ENCODE measurements around the gene TECTA.
"Not testable (repeated sequence)": the region's sequence is repeated elsewhere in the genome, so short reads cannot be mapped to it uniquely, and the experiment has no call there.

Gene TECTA

DNA sequence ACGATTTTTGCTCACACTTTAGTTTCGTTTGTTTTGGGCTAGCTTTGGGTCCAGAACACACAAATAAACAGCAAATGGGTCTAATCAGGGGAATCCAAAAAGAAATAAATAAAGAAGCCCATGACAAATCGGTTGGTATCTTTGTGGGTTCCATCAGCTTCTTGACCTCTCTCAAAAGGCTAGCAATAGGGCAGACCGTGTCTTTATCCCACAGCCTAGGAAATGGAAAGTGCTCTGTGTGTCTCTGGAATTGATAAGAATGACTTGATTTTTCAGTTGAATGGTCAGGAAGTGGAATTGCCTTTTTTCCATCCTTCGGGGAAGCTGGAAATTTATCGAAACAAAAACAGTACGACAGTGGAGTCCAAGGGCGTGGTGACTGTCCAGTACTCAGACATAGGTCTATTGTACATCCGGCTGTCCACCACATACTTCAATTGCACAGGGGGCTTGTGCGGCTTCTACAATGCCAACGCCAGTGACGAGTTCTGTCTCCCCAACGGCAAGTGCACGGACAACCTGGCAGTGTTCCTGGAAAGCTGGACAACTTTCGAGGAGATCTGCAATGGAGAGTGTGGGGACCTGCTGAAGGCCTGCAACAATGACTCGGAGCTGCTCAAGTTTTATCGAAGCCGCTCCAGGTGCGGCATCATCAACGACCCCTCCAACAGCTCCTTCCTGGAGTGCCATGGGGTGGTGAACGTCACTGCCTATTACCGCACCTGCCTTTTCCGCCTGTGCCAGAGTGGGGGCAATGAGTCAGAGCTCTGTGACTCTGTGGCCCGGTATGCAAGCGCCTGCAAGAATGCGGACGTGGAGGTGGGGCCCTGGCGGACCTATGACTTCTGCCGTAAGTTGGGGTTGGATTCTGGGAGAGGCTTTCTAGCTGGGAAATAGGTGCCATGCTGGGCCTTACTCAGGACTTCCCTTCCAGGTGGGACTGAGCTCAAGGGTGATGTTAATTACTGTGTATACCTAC, 28.6 kb downstream of the TECTA start:
- no peak for DNase-seq

DNA sequence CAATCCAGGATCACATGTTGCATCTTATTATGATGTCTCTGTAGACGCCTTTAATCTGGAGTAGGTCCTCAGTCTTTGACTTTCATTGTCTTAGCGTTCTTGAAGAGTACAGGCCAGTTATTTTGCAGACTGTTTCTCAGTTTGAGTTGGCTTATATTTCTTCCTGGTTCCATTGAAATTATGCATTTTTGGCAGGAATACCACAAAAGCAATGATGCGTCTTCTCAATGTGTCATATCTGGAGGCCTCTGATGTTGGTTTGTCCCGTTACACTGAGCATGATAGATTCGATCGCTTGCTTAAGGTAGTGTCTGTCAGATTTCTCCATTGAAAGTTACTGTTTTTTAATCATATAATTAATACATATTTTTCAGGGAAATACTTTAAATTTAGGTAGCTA, 30.6 kb downstream of the TECTA start:
- no peak for DNase-seq

DNA sequence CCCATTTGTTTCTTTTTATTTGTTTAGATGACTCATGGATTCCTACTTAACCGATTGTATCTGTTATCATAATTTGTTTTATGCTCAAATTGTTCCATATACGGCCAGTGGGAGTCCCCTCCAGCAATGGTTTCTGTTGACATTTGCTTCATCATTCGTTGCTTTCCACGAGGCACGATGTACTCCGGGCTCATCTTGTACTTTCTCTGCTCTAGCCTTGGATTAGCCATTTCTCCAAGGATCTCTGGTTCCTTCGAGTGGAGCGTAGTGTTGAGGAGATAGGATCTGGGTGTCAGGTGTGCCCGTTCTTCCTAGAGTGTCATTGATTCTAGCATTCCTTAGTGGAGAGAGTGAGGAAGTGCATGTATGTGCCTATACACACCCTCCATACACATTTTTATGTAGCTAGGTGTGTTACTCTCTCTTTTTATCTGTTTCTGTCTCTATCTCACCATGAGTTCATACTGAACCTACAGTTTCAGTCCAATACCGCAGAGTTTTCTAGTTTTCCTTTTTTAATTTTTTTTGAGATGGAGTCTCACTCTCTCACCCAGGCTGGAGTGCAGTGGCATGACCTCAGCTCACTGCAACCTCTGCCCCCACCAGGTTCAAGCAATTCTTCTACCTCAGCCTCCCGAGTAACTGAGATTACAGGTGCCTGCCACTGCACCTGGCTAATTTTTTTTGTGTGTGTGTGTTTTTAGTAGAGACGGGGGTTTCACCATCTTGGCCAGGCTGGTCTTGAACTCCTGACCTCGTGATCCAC, 31.4 kb downstream of the TECTA start:
- no peak for DNase-seq

DNA sequence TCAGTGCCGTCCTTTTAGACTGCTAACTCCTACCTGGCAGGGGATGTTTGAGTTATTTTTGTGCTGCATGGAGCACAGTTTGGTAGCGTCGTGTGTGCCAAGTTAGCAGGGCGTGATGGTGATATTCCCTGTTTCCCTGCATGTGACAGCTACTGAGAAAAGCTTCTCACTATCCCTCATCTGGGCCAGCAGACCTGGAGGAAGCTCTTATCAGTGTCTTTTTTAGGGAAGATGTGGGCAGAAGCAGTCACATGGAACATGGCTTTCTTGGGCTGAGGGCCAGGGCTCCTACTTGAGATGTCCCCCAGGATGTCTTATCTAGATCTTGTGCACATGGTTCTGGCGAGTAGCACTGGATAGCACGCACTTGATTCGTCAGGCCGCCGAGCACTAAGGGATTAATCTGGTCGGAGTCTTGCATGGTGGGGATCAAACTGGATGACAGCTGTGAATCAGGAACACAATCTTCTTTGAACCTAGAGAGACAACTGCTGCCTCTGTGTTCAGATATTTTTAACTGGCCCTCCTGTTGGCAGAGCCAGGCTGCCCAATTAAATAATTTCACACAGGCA, 33.8 kb downstream of the TECTA start:
- no peak for DNase-seq

DNA sequence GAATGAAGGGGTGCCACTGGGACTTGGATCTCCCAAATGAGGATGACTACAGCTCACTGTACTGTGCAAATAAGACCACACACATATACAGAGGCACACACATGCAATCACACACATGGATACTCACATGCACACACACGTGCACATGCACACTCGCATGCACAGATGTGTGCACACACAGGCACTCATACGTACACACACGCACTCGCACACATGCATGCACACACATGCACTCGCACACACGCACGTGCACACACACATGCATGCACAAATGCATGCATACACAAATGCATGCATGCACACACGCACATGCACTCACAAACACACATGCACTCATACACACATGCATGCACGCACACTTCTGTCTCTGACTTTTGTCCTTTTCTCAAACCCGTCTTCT, 36.0 kb downstream of the TECTA start:
- no peak for DNase-seq

DNA sequence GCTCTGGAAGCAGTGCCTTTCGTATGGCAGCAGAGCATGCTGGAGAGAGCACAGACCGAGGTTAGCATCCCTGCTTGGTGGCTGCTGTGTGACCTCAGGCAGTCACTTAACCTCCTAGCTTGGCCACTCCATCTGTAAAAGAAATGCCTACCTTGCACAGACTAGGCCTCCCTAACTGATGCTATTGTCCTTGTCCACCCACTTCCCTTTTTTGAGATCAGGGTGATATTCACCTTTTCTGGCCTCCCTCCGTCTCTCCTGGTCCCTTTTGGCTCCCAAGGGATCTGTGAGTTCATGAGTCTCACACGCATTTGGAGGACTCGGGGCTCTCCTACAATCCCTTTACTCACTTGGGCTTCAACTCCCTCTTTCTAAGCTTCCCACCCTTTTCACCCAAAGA, 37.2 kb downstream of the TECTA start:
- no peak for DNase-seq

DNA sequence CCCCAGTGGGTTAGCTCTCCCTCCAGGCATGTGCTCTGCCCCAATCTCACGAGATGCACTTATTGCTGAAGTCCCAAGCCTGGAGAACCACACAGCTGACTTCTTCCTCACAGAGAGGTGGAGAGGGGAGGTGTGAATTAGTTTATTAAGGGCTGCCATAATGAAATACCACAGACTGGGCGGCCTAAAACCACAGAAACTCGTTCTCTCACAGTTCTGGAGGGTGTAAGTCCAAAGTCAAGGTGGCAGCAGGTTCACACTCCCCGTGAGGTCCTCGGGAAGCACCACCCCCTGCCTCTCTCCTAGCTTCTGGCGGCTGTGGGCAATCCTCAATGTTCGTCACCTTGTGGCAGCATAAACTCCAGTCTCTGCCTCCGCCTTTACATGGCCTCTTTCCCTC, 39.3 kb downstream of the TECTA start:
- no peak for DNase-seq

DNA sequence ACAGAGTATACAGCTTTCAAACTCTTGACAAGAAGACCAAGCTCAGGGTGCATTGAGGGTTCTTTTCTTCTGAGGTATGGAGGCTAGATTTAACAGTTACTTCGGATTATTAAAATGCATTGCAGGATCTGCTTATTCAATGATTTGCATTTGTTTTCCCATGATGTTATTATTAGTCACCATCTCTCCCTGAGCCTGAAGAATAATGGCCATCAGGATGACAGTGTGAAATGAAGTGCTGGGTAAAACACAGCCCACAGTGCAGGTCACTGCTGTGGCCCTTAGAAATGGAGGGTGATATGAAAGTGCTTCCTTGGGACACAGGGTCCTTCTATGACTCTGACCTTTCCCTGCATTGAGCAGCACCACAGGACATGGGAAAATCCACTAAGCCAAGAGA, 40.0 kb downstream of the TECTA start:
- DNase-seq: no peak

DNA sequence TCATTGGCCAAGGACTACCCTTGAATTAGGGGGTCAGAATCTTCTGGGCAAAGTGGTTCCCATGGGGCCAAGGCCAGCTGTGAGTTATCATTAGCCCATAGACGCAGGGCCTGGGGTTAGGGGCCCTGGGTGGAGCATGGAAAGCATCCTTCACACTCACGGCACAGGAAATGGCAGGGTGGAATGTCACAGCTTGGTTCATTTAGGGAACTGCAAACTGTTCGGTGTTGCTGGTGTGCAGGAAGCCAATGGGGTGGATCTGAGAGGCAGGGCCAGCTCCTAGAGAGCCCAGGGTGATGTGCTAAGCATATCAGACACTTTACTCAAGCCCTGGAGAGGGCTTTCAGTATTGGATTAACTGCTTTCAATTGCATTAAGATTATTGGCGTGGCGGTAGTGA, 42.9 kb downstream of the TECTA start:
- no peak for DNase-seq

DNA sequence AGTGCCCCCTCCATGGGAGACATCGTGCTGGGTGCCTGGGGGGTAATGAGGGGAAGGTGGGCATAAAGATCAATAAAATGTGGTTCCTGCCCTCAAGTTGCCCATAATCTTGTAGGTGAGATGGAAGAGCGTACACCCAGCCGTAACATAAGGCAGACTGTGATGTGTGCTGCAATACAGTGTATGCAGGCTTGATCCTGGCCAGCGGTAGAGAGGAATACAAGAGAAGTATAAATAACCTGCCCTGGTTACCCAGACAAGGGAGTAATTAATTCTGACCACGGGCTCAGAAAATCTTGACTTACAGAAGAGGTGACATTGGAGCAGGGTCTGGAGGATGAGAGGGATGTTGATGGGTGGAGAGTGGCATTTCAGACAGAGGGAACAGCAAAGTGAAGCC, 43.7 kb downstream of the TECTA start:
- DNase-seq: no peak

DNA sequence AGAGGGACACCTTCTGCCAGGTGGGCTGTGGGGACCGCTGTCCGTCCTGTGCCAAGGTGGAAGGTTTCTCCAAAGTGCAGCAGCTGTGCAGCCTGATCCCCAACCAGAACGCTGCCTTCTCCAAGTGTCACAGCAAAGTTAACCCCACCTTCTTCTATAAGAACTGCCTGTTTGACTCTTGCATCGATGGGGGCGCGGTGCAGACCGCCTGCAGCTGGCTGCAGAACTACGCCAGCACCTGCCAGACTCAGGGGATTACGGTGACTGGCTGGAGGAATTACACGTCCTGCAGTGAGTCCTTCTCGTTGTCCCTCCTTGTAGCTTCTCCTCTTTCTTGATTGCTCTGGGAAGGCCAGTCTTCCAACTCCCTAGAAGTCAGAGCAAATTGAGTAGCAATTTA, 44.8 kb downstream of the TECTA start:
- no peak for DNase-seq

DNA sequence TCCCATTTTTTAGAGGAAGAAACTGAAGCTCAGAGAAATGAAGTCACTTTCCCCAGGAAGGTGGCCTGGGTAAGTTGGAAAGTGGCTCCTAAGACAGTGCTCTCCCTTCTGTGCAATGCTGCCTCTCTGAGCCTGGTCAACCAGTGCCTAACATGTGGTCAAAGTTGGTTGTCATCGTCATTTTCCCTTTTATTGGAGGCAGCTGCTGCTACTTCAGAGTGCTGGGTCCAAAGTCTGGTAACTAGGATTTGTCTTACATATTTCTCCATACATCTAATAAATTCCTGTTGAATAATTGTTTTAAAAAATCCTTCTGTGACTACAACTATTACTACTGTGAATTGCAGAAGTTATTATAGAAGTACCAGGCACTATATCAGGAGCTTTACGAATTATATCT, 48.1 kb downstream of the TECTA start:
- DNase-seq: no peak

DNA sequence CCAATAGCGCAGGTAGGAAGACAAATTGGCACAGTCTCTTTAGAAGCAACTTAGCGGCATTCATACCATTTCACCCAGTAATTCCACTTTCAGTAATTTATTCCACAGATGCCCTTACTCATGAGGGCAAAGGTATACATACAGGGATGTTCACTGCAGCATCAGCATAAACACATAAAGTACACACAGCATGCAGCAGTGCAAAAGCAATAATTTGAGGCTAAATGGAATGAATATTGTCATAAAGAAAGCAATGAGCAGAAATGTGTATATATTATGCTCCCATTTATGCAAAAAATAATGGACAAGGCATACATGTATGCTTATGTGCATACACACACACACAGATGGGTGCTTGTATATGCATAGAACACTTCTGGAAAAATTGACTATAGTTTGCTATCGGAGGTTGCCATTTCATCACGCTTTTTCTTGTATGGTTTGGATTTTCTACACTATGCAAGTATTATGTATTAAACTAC, 50.2 kb downstream of the TECTA start:
- no peak for DNase-seq

DNA sequence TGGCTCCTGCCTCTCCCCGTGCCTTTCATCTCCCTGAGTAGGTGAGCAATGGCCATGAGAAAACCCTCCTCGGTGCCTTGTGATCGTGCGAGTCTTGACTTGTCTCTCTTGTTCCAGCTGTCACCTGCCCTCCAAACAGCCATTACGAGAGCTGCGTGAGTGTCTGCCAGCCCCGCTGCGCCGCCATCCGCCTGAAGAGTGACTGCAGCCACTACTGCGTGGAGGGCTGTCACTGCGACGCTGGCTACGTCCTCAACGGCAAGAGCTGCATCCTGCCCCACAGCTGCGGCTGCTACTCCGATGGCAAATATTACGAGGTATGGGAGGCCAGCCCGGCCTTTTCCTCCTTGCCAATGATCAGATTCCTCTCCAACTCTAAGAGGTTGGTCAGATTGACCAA, 51.7 kb downstream of the TECTA start:
- DNase-seq: no peak

DNA sequence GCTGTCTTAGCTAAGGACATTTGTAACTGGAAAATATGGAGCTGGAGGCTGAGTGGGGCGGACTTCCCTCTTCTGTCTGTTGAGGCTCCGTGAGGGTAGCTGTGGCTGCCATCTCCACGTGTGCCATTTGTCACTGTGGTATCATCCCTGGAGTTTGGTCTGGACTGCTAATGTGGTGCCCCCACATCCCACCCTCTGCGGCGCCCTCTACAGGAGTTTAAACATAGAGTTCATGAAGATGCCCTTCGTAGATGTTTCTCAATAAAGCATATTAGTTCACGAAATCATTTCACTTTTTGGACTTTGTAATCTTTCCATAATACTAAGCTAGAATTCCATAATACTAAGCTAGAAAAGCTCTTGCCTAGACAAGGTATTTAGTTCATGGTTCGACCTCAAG, 52.4 kb downstream of the TECTA start:
- DNase-seq: no peak

DNA sequence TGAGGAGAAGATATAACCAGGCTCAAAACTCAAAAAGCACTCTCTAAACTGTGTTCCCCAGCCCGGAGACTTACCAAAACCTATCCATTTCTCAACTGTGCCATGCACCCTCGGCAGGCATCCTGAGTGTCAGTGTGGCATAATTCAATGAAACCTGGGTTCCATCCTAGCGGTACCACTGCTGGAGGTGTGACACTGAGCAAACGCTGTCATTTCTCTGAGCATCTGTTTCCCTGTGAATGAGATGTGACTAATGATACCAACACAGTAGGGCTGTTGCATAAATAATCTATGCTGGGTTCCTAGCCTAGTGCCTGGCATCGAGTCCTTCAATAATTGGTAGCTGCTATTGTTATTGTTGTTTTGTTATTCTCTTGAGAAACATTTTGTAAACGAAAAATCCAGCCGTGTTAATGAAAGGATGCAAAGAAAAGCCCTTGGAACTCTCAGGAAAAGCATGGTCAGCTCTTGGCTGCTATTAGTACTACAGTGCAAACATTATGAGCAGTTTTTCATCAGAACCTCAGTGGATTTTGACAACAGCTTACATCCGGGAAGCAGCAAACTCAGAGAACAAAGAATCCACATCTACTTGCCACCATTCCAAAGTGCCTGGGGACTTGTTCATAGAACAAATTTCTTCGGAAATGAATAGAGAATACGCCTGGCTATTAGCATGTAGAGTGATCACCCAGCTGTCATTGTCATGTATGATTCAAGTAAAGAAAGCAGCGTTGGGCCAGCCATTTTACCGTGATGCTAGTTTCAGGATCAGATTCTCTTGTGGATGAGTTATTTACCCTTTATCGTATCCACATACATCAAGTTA, 53.7 kb downstream of the TECTA start:
- no peak for DNase-seq

DNA sequence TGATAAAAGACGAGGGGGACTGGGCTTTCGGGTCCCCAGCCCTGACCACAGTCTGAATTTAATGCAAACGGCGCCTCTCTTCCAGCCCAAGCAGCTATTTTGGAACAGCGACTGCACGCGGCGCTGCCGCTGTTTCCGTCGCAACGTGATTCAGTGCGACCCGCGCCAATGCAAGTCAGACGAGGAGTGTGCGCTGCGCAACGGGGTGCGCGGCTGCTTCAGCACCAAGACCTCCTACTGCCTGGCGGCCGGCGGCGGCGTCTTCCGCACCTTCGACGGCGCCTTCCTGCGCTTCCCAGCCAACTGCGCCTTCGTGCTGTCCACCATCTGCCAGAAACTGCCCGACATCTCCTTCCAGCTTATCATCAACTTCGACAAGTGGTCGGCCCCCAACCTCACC, 56.7 kb downstream of the TECTA start:
- no peak for DNase-seq

DNA sequence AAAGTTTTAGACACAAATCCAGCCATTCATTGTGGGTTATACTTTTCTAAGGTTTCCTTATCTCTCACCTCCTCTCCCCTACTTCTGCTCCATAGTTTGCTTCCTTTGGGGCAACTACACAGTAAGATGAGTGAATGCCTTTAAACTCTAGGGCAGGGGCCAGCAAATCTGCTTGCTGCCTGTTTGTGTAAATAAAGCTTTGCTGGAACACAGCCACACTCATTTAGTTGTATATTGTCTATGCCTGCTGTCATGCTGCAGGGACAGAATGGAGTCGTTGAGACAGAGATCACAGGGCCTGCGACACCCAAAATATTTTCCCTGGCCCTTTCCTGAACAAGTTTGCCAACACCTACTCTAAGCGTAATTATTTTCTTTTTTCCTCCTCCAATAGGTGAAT, 58.7 kb downstream of the TECTA start:
- no peak for DNase-seq

DNA sequence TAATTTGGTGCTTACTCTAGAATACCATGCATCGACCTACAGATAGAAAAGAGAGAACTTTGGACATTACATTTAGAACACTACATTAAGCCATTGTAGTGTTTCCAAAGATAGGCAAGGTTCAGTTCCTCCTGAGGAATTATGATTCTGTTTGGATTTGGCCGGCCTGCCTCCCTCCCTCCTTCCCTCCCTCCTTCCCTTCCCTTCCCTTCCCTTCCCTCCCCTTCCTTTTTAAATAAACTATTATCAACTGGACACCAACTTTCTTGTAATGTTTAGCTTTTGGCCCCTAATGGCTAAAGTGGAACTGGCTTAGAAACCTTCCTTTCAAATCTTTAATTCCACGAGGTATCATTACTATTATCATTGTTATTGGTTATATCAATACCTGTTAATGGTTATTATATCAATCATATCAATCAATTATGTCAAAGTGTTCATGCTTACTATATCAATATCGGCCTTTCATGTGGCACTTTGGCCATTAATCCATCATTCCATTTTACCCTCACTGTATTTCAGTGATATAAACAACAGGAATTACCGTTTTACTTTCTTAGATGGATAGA, 60.4 kb downstream of the TECTA start:
- no peak for DNase-seq

DNA sequence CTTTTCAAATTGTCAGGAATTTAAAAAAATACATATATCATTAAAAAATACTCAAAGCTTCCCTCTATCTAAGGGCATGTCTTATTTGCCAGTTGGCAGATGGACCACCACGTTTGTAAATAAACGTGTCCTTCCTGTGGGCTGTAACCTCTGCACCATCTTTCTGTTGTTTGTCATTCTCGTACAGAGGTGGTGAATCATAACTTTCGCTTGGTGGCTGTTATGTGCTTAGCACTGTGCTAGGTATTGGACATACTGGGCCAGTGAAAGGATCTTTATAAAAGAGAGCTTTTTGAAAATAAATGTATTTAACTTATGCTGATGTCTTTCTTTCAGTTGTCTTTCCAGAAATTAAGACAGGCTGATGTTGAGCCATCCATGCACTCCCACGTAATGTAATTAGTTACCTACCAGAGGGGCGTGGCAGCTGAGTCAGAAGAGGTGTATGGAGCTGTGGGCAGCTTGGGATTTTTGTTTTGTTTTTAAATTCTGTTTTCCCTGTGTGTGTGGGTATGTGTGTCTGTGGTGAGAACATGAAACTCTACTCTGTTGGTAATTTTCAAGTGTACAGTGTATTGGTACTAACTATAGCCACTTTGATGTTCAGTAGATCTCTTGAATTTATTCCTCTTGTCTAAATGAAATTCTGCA, 62.7 kb downstream of the TECTA start:
- DNase-seq: no peak

DNA sequence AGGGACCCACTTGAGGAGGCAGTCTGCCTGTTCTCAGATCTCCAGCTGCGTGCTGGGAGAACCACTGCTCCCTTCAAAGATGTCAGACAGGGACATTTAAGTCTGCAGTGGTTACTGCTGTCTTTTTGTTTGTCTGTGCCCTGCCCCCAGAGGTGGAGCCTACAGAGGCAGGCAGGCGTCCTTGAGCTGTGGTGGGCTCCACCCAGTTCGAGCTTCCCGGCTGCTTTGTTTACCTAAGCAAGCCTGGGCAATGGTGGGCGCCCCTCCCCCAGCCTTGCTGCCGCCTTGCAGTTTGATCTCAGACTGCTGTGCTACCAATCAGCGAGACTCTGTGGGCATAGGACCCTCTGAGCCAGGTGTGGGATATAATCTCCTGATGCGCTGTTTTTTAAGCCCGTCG, 76.6 kb downstream of the TECTA start:
- not testable (repeated sequence) for DNase-seq

DNA sequence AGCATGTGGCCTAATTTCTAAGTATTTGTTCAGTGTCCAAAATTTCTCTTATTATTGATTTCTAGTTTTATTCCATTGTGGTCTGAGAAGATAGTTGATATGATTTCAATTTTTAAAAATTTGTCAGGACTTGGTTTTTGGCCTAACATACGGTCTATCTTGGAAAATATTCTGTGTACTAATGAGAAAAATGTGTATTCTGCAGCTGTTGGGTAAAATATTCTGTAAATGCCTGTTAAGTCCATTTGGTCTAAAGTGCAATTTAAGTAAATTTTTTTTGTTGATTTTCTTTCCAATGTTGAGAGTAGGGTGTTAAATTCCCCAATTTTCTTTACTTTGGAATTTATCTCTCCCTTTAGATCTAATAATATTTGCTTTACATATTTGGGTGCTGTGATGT, 78.3 kb downstream of the TECTA start:
- DNase-seq: no peak
